Epidermal melanocyte (primary cell): ENCODE data around the gene FBXL14.
A peak's percentile ranks its signal among the peaks of the same experiment; 100 is the strongest.
"Not testable (repeated sequence)": the region's sequence is repeated elsewhere in the genome, so short reads cannot be mapped to it uniquely, and the experiment has no call there.

Experiments
- DNase-seq: peaks from one replicate; pipeline ENCODE4 v3.0.0; 2011; ENCODE audit warnings: low spot score; ENCODE audit not compliant: insufficient read length

Gene FBXL14

DNA sequence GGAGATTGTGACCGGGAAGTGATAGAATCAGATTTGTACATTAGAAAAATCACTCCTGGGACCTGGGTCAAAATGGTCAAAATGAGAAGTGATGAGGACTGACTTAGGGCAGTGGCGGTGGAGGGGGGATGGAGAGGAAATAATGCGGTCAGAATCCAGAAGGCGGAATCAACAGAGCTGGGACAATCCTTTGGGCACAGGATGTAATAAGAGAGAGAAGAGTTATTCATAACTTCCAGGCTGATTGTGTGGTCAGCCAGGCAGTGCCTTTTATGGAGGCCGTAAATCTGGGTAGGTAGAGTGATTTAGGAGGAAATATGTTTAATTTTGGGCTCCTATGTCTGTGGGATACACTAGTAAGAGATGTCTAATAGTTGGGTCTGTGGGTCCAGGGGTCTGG lies 21.6 kb downstream of the FBXL14 start:
- DNase-seq = no peak

DNA sequence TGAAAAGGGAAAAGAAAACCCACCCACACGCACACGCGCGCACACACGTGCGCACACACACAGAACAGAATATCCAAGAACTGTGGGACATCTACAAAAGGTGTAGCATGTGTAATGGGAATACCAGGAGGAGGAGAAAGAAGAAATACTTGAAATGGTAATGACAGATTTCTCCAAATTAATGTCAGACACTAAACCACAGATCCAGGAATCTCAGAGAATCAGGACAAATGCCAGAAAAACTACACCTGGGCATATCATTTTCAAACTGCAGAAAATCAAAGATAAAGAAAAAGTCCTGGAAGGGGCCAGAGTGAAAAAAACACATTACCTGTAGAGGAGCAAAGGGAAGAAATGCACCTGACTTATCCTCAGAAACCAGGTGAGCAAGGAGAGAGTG lies 26.5 kb downstream of the FBXL14 start:
- DNase-seq = no peak

DNA sequence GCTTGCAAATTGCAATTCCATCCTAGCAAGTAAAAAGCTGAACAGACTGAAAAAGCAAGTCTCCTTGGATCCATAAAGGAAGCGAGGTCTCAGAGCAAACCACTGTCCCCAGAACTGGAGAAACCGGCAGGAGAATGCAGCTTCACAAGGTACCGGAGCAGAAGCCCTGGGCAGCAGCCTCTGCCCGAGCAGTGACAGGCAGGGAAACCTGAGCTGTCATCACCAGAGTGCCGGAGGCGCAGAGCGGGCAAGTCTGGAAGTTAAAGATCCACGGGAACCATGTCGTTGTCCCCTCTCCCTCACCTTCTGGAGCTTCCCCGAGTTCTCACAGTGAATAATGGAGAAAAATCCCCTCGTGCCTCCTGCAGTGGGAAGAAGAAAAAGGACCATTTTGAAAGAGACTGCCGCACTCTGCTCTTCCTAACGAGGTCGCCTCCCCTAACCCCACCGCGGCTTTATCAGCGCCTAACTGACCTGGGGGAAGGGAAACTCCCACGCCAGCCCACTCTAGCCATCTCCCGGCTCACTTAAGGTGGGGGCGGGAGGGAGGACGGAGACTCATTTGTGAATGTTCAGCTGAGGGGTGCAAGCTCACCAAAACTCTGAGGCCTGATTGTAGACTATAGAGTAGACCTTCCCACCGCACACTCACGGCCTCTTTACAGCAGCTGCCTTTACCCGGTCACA lies 27.8 kb downstream of the FBXL14 start:
- DNase-seq = no peak

- DNase-seq = no peak
Measured at GRCh38 chr12:1565172-1565571, 29.2 kb downstream of the FBXL14 start.

- DNase-seq = no peak
Measured at GRCh38 chr12:1564067-1564466, 30.3 kb downstream of the FBXL14 start.

GRCh38 chr12:1562813-1563407 lies 31.5 kb downstream of the FBXL14 start:
- no peak for DNase-seq

DNA sequence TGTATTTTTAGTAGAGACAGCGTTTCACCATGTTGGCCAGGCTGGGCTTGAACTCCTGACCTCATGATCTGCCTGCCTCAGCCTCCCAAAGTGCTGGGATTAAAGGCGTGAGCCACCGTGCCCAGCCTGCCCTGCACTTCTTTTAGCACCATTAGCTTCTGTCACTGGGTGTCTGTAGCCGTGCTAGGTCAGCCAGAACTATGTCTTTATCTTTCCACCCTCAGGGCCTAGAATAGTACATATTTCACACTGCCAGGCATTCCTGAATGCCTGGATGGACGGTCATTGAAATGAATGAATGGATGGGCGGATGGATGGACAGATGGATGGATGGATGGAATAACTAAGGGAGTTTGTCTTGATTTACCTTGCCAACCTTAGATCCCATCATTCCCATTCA lies 33.7 kb downstream of the FBXL14 start:
- DNase-seq = no peak

DNA sequence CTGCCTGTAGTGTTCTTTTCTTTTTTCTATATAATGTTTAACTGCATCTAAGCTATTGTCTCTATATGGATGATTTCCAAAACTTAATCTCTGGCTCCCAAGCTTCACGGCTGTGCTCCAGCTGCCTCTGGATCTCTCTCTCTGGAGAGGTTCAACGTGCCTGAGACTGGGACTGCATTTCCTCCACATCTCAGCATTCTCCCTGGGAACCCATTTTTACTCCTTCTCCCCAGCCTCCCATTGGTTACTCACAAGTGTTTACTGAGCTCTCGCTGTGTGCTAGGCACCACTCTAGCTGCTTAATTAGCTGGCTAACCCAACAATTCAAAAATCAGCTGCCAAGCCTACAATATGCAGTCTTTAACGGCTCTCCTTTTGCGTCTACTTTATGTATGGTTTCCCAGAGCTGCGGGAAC lies 34.7 kb downstream of the FBXL14 start:
- no peak for DNase-seq

GRCh38 chr12:1558108-1558507 lies 36.3 kb downstream of the FBXL14 start:
- DNase-seq = not testable (repeated sequence)

GRCh38 chr12:1553987-1554982 lies 40.1 kb downstream of the FBXL14 start:
- DNase-seq = no peak

- no peak for DNase-seq
Measured at GRCh38 chr12:1553536-1553935, 40.8 kb downstream of the FBXL14 start.

DNA sequence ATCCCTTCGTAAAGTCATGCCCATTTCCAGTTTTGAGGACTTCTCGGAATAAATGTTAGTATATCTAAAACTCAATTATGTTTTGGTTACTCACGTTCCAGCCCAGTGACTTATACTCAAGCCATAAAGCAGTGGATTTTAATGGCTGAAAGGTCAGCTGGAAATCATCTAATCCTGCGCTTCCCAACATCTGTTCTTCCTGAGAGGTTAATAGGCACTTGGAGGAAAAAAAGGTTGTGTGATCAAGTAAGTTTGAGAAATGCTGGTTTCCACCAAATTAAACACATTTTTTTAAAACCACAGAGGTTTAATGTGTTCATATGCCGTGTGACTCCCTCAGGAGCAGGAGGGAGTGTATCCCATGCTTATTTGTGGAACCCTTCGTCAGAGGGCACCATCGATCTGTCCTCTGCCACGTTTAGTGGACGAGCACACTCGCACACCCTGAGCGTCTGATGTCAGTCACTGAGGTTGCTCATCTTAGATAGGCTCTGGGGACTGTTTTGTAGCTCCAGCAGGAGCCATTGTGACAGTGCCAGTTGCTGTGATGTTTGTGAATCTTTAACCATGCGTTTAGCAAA lies 41.4 kb downstream of the FBXL14 start:
- peak; percentile 67 for DNase-seq

DNA sequence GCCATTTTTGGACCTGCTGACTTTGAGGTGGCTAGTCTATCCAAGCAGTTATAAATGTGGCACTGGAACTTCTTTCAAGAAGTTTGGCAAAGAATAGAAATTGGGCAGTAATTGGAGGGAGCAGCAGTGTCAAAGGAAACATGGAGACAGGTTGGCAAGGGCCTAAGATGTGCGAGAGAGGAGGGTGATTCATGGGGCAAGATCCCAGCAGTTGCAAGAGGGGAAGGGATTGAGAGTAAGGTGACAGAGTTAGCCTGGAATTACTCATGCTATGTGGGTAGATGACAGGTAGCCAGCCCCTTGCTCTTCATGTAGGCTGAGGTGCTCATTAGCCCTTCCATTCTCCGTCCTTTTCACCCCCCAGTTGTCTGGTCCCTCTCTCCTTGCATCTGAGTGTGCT lies 42.2 kb downstream of the FBXL14 start:
- no peak for DNase-seq

GRCh38 chr12:1551496-1551895 lies 42.9 kb downstream of the FBXL14 start:
- DNase-seq = no peak

- no peak for DNase-seq
Measured at GRCh38 chr12:1546931-1547640, 47.3 kb downstream of the FBXL14 start.

DNA sequence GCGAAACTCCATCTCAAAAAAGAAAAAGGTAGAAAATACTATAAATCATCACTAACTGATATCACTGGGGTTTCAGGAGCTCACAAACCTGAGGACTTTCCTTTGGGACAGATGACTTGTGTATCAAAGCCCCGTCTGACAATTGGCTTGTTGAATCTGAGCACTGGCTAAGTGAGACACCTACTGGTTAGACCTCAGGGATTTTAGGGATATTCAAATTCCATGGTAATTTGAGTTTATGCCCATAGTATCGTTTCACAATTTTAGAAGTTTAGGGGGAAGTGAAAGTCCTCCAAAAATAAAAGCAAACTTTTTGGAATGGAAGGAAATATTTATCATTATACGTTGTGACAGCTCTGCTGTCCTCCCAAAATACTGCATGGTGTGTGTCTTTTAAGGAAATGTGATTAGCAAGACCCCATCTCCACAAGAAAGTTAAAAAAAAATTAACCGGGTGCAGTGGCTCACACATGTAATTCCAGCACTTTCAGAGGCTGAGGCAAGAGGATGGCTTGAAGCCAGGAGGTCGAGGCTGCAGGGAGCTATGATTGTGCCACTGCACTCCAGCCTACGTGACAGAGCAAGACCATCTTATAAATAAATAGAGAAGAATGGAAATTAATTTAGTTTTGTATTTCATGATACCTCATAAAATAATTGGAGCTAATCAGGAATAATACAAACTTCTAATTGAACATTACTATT lies 49.2 kb downstream of the FBXL14 start:
- DNase-seq = no peak

- DNase-seq = no peak
Measured at GRCh38 chr12:1542599-1542998, 51.8 kb downstream of the FBXL14 start.

DNA sequence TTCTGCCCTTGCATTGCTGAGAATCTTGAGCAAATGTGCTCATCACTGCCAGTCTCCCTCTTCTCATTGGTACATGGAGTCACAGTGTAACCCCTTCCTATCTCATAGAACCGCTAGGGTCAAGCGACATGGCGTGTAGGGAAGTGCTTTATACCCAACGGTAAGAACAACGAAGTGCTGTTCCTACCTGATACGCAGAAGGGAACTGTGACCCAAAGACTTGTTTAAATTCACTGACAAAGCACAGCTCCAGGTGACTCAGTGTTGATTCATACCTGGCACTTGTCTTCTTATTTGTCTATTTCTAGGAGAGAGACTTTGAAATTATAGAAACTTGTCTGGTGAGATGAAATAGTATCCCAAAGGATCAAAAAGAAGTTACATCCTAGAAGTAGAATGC lies 53.7 kb downstream of the FBXL14 start:
- DNase-seq = no peak

DNA sequence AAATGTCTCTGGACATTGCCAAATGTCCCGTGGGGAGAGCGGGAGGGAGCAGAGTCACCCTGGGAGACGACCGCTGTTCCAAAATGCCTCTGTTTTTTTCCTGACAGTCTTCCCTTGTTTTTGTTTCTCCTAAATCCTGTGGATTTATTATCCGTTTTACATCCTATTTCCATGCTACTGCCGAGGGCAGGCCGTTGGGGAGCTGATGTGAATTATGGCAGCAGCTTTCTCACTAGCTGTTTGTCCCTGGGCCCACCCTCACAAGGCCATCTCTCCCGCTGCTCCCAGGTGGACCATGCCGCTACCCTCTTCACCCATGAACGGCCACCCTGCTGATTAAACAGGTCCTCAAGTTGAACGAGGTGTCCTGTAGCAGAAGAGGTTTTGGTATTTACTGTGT lies 55.2 kb downstream of the FBXL14 start:
- no peak for DNase-seq

- DNase-seq = no peak
Measured at GRCh38 chr12:1536817-1537216, 57.6 kb downstream of the FBXL14 start.

DNA sequence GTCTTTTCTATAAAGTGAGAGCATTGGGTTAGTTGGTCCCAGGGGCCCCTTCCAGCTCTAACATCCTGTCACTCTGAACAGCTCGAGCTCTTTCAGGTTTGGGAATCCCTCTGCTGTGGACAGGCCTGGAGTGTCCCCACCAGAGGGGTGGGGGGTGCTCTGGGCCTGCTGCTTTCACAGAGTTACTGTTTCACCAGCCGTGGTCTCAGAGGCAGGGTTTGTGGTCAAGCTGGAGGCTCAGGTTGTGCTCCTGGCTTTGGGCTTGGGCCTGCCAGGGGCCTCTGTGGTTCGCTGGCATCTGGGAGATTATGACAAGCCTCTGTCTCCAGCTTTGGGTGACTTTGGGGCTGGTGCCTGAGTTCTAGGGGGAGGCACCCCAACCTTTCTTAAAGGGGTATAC lies 59.6 kb downstream of the FBXL14 start:
- no peak for DNase-seq
